Measurements from ENCODE around the gene RAB12.
"Not testable (repeated sequence)": the region's sequence is repeated elsewhere in the genome, so short reads cannot be mapped to it uniquely, and the experiment has no call there.

Gene RAB12

DNA sequence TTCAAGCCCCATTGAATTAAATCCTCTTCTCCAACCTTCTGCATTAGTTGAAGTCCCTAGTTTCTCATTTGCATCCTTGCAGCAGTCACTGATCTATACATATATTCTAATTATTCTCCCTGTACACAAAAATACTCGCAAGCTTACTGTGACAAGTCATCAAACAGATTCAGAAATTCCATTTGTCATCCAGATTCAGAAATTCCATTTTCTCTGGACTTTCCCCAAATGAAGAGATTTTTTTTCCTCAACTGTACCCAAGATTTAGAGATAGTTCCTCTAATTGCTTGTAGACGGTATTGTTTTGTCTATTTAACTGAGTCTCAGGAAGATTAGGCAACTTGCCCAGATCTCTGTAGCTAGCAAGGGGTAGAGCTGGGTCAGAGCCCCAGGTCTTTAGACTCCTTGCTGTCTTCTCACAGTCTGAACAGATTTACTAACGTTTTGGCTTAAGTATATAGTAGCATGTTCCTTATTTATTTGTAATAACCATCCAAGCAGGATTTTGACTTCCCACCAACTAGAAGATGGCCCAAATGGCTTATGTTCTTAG, 34.2 kb downstream of the RAB12 start:
- H3K4me3 ChIP-seq (replicated peaks; ENCODE audit: low read depth, low read length): no peak overlapping the region

DNA sequence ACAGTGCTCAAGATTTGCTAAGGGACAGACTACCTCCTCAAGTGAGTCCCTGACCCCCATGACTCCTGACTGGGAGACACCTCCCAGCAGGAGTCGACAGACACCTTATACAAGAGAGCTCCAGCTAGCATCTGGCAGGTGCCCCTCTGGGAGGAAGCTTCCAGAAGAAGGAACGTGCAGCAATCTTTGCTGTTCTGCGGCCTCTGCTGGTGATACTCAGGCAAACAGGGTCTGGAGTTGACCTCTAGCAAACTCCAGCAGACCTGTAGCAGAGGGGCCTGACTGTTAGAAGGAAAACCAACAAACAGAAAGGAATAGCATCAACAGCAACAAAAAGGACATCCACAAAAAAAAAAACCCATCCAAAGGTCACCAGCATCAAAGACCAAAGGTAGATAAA, 38.1 kb downstream of the RAB12 start:
- not testable (repeated sequence) for H3K4me3 ChIP-seq (replicated peaks; ENCODE audit: low read depth, low read length); DNase-seq (ENCODE audit: extremely low read depth, low read depth)

More for the DNA sequence above, 34.2 kb downstream of the RAB12 start:
- no peak for DNase-seq (ENCODE audit: extremely low read depth, low read depth)
- TF ChIP-seq, protein P1, sequence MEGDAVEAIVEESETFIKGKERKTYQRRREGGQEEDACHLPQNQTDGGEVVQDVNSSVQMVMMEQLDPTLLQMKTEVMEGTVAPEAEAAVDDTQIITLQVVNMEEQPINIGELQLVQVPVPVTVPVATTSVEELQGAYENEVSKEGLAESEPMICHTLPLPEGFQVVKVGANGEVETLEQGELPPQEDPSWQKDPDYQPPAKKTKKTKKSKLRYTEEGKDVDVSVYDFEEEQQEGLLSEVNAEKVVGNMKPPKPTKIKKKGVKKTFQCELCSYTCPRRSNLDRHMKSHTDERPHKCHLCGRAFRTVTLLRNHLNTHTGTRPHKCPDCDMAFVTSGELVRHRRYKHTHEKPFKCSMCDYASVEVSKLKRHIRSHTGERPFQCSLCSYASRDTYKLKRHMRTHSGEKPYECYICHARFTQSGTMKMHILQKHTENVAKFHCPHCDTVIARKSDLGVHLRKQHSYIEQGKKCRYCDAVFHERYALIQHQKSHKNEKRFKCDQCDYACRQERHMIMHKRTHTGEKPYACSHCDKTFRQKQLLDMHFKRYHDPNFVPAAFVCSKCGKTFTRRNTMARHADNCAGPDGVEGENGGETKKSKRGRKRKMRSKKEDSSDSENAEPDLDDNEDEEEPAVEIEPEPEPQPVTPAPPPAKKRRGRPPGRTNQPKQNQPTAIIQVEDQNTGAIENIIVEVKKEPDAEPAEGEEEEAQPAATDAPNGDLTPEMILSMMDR (IDR thresholded peaks at IDR 0.05; ENCODE audit: low read depth, low read length, missing control alignments): no peak

DNA sequence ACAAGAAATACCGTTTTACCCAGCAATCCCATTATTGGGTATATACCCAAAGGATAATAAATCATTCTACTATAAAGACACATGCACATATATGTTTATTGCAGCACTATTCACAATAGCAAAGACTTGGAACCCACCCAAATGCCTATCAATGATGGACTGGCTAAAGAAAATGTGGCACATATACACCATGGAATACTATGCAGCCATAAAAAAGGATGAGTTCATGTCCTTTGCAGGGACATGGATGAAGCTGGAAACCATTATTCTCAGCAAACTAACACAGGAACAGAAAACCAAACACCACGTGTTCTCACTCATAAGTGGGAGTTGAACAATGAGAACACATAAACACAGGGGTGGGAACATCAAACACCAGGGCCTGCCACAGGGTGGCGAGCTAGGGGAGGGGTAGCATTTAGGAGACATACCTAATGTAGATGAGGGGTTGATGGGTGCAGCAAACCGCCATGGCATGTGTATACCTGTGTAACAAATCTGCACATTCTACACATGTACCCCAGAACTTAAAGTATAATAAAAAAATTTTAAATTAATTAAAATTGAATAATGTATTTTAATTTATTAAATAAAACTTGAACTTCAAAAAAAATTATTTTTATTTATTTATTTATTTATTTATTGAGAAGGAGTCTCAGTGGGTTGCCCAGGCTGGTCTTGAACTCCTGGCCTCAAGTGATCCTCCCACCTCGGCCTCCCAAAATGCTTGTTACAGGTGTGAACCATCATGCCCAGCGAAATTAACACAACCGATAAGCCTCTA, 42.4 kb downstream of the RAB12 start:
- DNase-seq (ENCODE audit: extremely low read depth, low read depth); H3K4me3 ChIP-seq (replicated peaks; ENCODE audit: low read depth, low read length): not testable (repeated sequence)

DNA sequence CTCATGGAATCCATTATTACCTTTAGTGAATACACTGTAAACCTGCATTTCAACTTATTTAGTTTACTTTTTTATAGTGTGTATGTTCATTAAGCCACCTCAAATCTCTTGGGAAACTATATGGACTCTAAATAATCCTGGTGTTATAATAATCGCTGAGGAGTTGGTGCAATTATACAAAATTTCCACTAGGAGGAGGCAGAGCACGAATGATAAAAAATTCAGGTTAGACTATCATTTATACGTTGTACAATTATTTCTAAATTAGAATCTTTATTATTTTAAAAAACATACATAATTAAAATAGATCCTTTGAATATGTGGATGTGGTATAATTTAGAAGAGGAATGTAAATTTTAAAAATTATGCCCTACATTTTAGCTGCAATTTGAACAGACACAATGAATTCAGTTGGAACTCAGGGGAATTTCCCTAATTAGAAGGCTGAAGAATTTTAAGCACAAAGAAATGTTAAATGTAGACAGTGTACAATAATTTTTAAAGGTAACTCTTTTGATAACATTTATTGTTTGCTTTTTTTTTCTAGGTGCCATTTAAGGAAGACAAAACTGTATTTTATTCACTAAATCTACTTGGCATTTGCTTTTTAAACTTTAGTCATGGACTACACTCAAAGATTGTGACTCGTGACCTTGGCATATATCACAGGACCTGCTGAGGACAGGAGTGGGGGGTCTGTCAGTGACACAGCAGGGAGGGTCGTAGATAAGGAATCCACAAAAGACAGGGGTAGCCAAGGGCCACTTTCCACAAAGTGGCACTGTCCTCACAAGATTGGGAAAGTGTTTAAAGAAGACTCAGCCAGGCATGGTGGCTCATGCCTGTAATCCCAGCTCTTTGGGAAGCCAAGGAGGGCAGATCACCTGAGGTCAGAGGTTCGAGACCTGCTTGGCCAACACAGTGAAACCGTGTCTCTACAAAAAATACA, 45.5 kb downstream of the RAB12 start:
- DNase-seq (ENCODE audit: extremely low read depth, low read depth): peak; percentile 7
- TF ChIP-seq, protein P1 (IDR thresholded peaks at IDR 0.05; ENCODE audit: low read depth, low read length, missing control alignments): peak; percentile 46
- no peak overlapping the region for H3K4me3 ChIP-seq (replicated peaks; ENCODE audit: low read depth, low read length)

DNA sequence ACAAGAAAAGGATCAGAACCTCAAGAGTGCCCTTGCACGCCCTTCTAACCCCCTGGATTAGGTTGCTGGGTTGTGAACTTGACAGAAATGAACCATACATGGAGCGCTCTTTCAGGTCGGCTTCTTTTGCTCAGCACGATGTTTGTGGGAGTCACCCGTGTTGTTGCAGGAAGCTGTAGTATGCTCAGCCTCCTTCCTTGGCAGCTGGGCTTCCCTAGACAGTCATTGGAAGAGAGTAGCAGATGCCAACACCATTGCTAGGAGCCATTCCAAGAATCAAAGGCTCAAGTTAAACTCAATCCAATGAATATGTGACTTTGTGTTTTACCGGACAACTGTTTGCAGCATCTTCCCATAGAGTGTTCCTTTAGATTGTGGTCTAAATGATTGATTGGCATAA, 47.0 kb downstream of the RAB12 start:
- TF ChIP-seq, protein P1 (IDR thresholded peaks at IDR 0.05; ENCODE audit: low read depth, low read length, missing control alignments): no peak
- no peak overlapping the region for H3K4me3 ChIP-seq (replicated peaks; ENCODE audit: low read depth, low read length)
- DNase-seq (ENCODE audit: extremely low read depth, low read depth): no peak

DNA sequence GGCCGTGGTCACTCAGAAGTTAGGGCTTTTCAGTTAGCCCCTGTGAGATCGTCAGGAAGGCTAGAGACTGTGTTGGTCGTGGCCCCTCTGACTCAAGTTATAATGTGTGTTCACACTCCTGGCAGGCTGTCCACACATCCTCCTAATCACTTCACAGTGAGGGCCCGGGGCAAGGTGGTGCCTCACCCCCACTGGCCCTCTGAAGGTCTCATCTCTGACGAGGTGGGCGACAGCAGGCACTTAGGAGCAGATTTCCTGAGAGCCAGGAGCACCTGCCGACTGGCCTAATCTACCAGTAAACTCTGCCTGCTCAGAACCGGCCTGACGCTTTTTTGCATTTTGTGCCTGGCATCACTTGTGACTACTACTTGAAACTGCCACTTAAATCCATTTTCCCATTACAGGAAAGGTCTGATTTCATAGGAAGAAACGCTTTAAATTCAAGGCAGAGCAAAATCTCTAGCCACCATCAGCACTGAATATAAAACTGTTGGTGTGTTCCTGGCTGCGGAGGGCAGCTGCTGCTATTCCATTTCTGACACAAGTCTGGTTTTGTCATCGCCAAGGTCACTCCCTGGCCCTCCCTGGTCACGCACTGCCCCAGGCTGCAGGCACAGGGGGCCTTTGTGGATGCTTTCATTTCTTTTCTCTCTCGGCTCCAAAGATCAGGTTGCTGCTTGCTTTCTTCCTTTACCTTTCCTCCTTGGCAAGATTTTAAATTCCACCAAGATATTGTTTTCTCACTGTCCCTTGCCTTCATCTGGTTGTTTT, 48.0 kb downstream of the RAB12 start:
- TF ChIP-seq, protein P1 (IDR thresholded peaks at IDR 0.05; ENCODE audit: low read depth, low read length, missing control alignments): no peak
- no peak for DNase-seq (ENCODE audit: extremely low read depth, low read depth)
- no peak overlapping the region for H3K4me3 ChIP-seq (replicated peaks; ENCODE audit: low read depth, low read length)

DNA sequence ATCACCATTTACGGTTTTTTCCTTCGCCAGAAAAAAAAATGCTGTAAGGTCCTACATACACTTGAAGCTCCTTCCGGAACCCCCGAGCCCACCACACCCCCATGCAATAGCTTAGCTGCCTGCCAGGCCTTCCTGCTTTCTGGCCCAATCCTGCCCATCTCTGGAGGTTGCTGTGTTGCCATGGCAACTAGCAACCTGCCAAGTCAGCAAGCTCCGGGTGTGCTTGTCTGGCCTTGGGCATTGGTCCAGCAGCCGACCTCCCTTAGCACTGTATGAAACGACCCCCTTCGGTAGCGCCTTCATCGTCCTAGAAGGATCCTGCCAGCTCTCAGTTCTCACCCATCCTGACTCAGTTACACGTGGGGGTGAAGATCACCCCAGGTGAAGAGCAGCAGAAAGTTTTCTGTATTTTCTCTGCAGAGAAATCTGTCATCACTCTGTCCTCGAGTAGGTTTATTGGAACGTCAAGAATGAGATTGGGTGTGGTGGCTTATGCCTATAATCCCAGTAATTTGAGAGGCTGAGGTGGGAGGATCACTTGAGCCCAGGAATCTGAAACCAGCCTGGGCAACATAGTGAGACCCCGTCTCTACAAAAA, 48.7 kb downstream of the RAB12 start:
- TF ChIP-seq, protein P1 (IDR thresholded peaks at IDR 0.05; ENCODE audit: low read depth, low read length, missing control alignments): no peak
- peak; percentile 6 for DNase-seq (ENCODE audit: extremely low read depth, low read depth)
- no peak overlapping the region for H3K4me3 ChIP-seq (replicated peaks; ENCODE audit: low read depth, low read length)

All from HFF-Myc (cell line).